ENCODE data around the gene SFXN3.

SFXN3 gene

DNA sequence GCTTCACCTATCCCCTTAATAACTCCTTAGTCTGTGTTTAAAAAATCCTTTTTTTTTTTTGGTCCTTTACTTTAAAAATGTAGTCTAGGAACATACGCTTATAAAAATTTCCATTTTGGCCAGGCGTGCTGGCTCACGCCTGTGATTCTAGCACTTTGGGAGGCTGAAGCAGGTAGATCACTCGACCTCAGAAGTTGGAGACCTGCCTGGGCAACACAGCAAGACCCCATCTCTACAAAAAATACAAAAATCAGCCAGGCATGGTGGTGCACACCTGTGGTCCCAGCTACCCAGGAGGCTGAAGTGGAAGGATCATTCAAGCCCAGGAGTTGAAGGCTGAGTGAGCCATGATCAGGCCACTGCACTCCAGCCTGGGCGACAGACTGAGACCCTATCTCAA, 45.6 kb downstream of the SFXN3 start:
- DNase-seq (ENCODE audit: low read depth), result no peak

DNA sequence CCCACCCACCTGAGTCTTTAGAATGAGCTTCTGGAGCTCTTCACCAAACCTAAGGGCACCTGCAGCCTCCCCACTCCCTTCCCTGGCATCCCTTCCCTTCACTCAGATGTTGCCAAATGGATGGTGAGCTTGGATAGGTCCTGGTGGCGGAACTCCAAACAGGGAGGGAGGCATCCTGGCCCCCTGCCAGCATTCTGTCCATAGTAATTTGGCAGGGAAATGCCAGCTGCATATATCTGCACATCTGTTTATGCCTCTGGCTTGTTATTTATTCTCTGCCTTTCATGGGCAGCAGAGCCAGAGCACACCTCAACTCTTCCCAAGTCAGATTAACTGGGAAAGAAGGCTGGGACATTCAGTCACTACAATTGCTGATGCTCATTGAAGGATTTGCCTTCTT, 48.8 kb downstream of the SFXN3 start:
- DNase-seq (ENCODE audit: low read depth), result no peak

DNA sequence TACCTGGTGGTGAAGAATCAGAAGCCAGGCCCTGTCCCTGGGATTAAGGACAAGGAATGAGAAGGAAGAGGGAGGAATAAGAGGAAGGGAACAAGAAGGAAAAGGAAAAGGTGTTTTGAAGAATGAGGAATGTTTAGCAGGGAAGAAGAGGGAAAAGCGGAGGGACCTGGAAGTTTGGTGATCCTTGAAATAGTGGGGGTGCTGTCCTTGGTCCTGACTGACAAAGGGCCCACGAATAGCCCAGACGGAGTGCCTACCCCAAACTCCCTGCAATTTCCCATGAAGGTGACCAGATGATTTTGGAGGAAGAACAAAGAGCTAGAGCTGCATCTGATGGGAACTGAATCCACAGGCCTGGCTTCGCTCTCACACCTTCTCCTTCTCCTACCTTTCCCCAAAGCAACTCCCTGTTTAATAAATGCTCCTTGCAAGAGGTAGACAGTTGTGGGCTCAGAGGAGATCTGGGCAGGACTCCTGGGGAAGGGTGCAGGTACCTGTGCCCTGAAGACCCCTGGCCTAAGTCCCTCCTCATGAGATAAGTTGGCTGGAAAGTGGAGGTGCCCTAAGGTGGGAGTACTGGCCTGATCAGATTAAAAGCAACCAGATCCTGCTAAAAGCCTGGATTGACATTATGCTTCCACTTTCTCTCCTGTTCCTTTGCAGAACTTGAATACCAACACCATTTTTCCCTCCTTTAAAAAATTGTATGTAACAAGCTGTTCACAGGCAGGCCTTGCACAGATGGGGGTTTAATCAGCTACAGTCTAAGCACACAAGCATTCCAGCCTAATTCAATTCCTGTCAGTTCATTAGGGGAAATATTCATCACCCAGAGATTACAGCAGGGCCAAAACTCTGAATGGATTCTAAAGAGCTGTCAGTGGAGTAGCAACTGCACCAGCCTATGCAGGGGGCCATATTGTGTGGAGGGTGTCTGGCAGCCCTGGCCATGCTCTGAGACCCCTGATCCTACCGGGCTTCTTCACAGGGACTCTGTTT, 50.2 kb downstream of the SFXN3 start:
- DNase-seq (ENCODE audit: low read depth), result no peak

DNA sequence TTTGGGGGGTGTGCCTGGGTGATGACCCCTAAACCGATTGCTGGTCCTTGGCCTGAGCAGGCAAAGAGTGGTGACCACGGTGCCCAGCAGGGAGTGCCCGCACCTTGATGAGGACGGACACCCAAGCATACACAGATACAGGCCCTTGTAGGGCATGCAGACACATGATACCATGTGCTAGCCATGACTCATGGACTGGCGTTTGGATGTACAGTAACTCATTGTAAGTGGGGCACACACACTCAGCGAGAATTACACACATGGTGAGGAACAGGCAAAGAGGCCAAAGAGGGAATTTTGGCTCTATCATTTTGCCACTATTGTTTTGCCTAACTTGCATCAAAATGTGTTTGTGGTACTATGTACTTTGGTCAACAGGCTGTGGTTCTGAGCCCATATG, 54.8 kb downstream of the SFXN3 start:
- DNase-seq (ENCODE audit: low read depth), result no peak

DNA sequence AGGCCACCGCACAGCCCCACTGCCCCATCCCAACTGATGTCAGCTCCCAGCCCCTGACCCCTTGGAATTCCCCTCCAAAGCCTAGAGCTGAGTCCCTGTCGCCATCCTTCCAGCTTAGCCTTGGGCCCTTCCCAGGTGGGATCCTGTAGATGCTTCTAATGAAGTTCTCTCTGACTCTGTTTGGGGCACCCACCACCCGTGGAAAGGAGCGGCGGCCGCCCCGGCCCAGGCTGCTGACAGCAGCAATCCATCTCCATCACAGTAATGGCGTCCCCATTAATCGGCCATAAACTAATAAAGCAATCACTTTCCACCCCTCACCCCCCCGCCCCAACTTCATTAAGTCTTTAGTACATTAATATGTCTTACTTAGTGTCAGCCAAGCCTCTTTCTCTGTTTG, 56.3 kb downstream of the SFXN3 start:
- no peak for DNase-seq (ENCODE audit: low read depth)

DNA sequence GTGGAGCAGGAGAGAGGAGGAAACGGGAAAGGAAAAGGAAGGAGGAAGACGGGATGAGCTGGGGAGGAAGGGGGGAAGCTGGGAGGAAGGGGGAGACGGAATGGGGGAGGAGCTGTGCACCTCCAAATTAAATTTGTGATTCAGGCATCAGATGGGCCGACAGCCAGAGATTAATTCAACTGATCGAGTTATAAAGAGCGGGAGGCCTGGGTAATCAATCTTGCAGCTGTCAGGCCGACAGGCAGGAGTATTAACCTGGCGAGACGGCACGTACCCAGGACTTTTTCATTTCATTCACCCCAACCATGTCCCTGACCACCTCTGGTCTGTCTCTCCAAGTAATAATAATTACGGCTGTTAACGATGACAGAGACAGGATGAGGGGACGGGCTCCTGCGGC, 56.9 kb downstream of the SFXN3 start:
- no peak for DNase-seq (ENCODE audit: low read depth)

DNA sequence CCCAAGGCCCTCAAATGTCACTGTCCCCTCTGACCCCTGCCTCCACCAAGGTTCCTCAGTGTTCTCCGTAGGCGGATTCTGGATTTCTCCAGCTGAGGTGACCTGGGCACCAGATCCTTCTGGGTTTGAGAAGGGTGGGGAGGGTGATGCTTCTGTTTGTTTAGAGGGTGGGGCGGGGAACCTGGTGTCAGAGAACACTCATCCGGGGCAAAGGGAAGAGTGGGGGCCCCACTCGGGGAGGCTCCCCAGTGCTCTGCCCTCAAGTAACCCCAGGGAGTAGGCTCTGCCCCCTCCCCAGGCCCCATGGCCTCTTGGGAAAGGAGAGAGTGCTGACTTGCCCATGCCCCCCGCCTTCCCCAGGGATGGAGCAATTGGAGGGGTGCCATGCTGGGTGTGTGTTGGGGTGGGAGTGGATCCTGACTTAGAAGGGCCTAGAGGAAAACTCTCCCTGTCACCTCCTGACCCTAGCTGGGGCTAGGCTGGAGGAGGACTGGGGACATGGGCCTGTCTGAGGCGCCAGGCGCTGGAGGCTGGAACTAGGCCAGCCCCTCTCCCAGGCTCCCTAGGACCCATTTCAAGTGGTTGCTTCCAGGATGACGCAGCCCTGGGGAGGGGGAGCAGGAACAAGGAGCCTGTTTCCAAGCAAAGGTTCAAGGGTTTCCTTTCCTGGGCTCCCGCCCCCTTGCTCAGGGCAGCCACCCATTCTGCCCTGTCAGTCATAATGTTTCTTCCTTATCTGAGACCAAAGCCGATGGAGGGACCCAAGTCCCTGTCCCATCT, 58.7 kb downstream of the SFXN3 start:
- DNase-seq (ENCODE audit: low read depth), result no peak

DNA sequence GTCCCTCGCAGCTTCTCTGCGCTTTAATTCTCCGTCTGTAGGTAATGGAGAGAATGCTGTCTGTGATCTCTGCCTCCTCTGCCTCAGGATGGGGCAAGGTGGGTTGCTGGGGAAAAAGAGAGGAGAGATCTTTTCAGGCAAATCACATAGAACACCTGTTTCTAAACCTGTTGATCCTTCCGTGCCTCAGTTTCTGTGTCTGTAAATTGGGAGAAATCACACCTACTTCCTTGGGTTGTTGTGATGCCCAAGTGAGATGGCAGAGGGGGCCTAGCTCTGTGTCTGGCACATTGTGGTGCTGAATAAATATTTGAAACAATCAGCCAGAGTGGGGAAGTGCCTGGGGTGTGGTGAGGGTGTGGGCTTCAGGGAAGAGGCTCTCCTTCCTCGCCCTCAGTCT, 59.6 kb downstream of the SFXN3 start:
- DNase-seq (ENCODE audit: low read depth), result no peak

Data from stimulated activated CD8-positive, alpha-beta memory T cell treated with anti-CD3 and anti-CD28 coated beads, Interleukin-12 subunit alpha, Interleukin-12 subunit beta, amount 100 ng/mL, for 1 hour (primary cell).